CD4-positive, CD25-positive, alpha-beta regulatory T cell (primary cell): ENCODE results near the gene RBM38. TPM values are rescaled to one million over a fixed set of nuclear protein-coding genes. Genes with fewer than 3 reads are reported as not detected.

Experiments
- ATAC-seq, 2 donors: fragments of 150-1000 bp; cut with Tn5 transposase; one replicate each; pipeline ENCODE4 v1.10.0; 2021; ENCODE audit warnings: low read depth in 2 of 2, moderate number of reproducible peaks in 2 of 2, moderate library complexity in 1 of 2
- DNase-seq, 3 donors: peaks; one replicate each; pipeline versions ENCODE4 v3.0.0 to v3.0.0-alpha.2; 2012 to 2022; ENCODE audit warnings: mixed read lengths in 1 of 3
- H3K27ac ChIP-seq: one replicate; pipeline ENCODE4 v1.7.0; 2013; ENCODE audit warnings: mild to moderate bottlenecking, low read length; ENCODE audit not compliant: insufficient read depth, poor library complexity, severe bottlenecking
- H3K27me3 ChIP-seq: one replicate; pipeline ENCODE4 v1.7.0; 2013; ENCODE audit warnings: low read length; ENCODE audit not compliant: control insufficient read depth, insufficient read depth
- H3K36me3 ChIP-seq: one replicate; pipeline ENCODE4 v1.7.0; 2013; ENCODE audit warnings: mild to moderate bottlenecking, low read length, moderate library complexity; ENCODE audit not compliant: control insufficient read depth, insufficient read depth
- H3K4me1 ChIP-seq: 2 replicates; pipeline ENCODE4 v1.7.0; 2013; ENCODE audit warnings: mild to moderate bottlenecking, low read length; ENCODE audit not compliant: insufficient read depth, control insufficient read depth, poor library complexity, severe bottlenecking
- H3K4me3 ChIP-seq: one replicate; pipeline ENCODE4 v1.7.0; 2013; ENCODE audit warnings: low read depth, mild to moderate bottlenecking, low read length, moderate library complexity
- H3K9me3 ChIP-seq, 2 experiments: 1 replicate in 1 of 2; 2 replicates in 1 of 2; pipeline ENCODE4 v1.7.0; 2013; ENCODE audit warnings: low read length in 2 of 2, mild to moderate bottlenecking in 1 of 2, moderate library complexity in 1 of 2; ENCODE audit not compliant: control insufficient read depth in 2 of 2
- H3K27ac Mint-ChIP-seq, 3 donors: one replicate each; pipeline ENCODE4 v1.8.0; 2020 to 2022; ENCODE audit warnings: mild to moderate bottlenecking in 3 of 3, mixed read lengths in 3 of 3, moderate library complexity in 2 of 3
- H3K27me3 Mint-ChIP-seq: one replicate; pipeline ENCODE4 v1.8.0; 2022; ENCODE audit warnings: mild to moderate bottlenecking, mixed read lengths
- H3K36me3 Mint-ChIP-seq: one replicate; pipeline ENCODE4 v1.8.0; 2020; ENCODE audit warnings: mixed read lengths
- H3K4me1 Mint-ChIP-seq, 4 donors: one replicate each; pipeline ENCODE4 v1.8.0; 2020 to 2022; ENCODE audit warnings: mixed read lengths in 4 of 4, mild to moderate bottlenecking in 1 of 4
- H3K4me3 Mint-ChIP-seq, 4 donors: one replicate each; pipeline ENCODE4 v1.8.0; 2020 to 2022; ENCODE audit warnings: mild to moderate bottlenecking in 4 of 4, mixed read lengths in 4 of 4, moderate library complexity in 3 of 4
- H3K9me3 Mint-ChIP-seq, 7 donors: one replicate each; pipeline ENCODE4 v1.8.0; 2020 to 2022; ENCODE audit warnings: mixed read lengths in 7 of 7, mild to moderate bottlenecking in 3 of 7, moderate library complexity in 2 of 7
- polyA plus RNA-seq, 4 donors: library from polyadenylated mRNA; unstranded; fragments of 300-500 nt; fragmentation: Illumina TruSeq; gene quantifications; one replicate each; pipeline ENCODE4 v1.2.3, GENCODE V29; 2021
- total RNA-seq: library from RNA; stranded (reverse); gene quantifications from one replicate; pipeline ENCODE4 v1.2.3, GENCODE V29; 2022

The RBM38 gene
- total and polyA plus RNA-seq, 5 donors from 2014 or later, result 71.9 to 322 (median 126) TPM

GRCh38 chr20:57394121-57395082, 3.2 kb downstream of the RBM38 start:
- Histone ChIP-seq H3K9me3 (no peaks in the 10 kb centered on the region), H3K4me1 (peaks cover 84% of the 10 kb centered on the region), H3K4me3 (peak overlapping the region; percentile 78), H3K36me3 (peaks cover 45% of the 10 kb centered on the region), H3K27ac (peak overlapping the region; percentile 94), H3K27me3 (no peaks in the 10 kb centered on the region)
- H3K27ac Mint-ChIP-seq, result peak overlapping the region; percentile 98 to 100 (median 99)
- peaks cover 57% of the 10 kb centered on the region for H3K36me3 Mint-ChIP-seq
- ATAC-seq, result no peak
- no peak for DNase-seq
- H3K4me3 Mint-ChIP-seq, result peak overlapping the region; percentile 91 to 99 (median 96)
- H3K4me1 Mint-ChIP-seq, result peaks cover 10 to 79% (median 49%) of the 10 kb centered on the region in 4 donors
- H3K27me3 Mint-ChIP-seq, result peaks cover 20% of the 10 kb centered on the region
- peaks cover 0 to 5% (median 0%) of the 10 kb centered on the region in 7 donors for H3K9me3 Mint-ChIP-seq

GRCh38 chr20:57395111-57395966, 4.1 kb downstream of the RBM38 start:
- Histone ChIP-seq H3K27me3 (no peaks in the 10 kb centered on the region), H3K4me3 (peak overlapping the region; percentile 78), H3K36me3 (peaks cover 52% of the 10 kb centered on the region), H3K9me3 (no peaks in the 10 kb centered on the region), H3K27ac (peak overlapping the region; percentile 94), H3K4me1 (peaks cover 84% of the 10 kb centered on the region)
- H3K27me3 Mint-ChIP-seq, result peaks cover 20% of the 10 kb centered on the region
- H3K27ac Mint-ChIP-seq, result peak overlapping the region; percentile 99 to 100 (median 100)
- H3K36me3 Mint-ChIP-seq, result peaks cover 64% of the 10 kb centered on the region
- ATAC-seq (no peak), DNase-seq (no peak)
- H3K9me3 Mint-ChIP-seq, result peaks cover 0 to 5% (median 0%) of the 10 kb centered on the region in 7 donors
- peaks cover 10 to 82% (median 50%) of the 10 kb centered on the region in 4 donors for H3K4me1 Mint-ChIP-seq
- H3K4me3 Mint-ChIP-seq, result peak overlapping the region; percentile 72 to 99 (median 95)

DNA sequence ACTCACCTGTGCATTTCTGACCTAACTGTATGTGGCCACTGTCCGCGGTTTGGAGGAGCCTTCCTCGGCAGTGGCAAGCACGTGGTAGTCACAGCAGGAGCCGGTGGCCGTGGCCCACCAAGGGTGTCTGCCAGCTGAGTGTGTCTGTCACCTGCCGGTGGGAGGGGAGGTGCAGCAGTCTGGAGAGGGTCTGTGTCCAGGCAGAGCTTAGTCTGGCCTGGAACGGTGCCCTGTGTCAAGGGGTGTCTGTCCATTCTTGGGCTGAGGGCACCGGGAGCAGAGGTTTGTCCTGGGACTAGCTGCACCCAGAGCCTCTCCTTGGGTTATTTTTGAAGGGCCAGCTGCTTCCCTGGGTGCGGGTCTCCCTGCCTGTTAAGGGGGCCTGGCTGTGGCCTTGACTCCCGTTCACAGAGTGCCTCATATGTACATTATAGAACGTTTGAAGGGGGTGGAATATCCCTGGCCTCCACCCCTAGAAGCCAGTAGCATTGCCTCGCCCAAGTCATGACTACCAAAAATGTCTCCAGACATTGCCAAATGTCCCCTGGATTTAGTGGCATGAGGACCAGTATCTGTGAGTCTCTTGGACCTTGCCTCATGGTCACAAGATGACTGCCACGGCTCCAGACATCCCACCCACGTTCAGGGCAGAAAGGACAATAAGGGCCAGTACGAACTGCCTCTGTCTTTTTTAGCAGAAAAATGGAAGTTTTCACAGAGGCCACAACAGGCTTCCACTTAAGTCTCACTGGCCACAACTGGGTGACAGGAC, 5.2 kb downstream of the RBM38 start:
- H3K4me1 ChIP-seq, result peaks cover 87% of the 10 kb centered on the region
- Mint-ChIP-seq H3K27me3 (peaks cover 23% of the 10 kb centered on the region), H3K4me3 (peak overlapping the region; percentile 72 to 99 (median 90)), H3K36me3 (peaks cover 70% of the 10 kb centered on the region), H3K9me3 (peaks cover 0 to 5% (median 0%) of the 10 kb centered on the region in 7 donors), H3K27ac (peak overlapping the region; percentile 100), H3K4me1 (peaks cover 4 to 87% (median 50%) of the 10 kb centered on the region in 4 donors)
- peak overlapping the region; percentile 94 for H3K27ac ChIP-seq
- H3K9me3 ChIP-seq, result no peaks in the 10 kb centered on the region
- ATAC-seq (no peak), DNase-seq (no peak)
- H3K4me3 ChIP-seq, result peak overlapping the region; percentile 75
- H3K36me3 ChIP-seq, result peaks cover 62% of the 10 kb centered on the region
- no peaks in the 10 kb centered on the region for H3K27me3 ChIP-seq

DNA sequence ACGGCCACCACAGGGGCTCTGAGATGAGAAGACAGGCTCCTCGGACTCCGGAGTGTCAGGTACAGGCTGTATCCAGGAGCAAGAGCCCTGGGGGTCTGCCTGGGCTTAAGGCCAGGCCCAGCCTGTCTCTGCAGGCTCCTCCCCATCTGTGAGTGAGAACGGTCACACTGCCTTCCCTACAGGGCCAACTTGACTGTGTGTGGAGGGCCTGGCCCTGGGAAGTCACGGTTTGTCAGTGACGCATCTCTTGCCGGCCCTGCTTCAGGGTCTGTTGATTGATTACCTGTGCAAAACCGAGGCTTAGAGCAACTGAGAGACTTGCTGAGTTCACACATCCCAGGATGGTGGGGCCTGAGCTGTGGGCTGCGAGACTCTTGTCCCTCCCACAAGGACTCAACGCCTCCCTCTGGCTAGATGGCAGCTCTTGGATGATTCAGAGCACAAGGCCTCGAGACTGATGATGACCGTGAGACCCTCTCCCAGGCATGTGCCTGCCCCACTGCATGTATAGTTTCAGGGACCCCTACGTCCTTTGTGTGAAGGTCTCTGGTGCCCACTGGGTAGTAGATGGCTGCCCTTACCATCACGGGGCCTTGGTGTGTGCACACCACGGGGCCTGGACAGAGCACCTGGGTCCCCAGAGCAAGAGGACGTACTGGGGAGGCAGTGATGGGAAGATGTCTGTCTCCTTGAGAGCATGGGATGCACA, 5.9 kb downstream of the RBM38 start:
- ATAC-seq (no peak), DNase-seq (peak in 1 of 3 donors; percentile 54)
- Histone ChIP-seq H3K9me3 (no peaks in the 10 kb centered on the region), H3K36me3 (peaks cover 69% of the 10 kb centered on the region), H3K4me3 (peak overlapping the region; percentile 75), H3K4me1 (peaks cover 95% of the 10 kb centered on the region), H3K27ac (peak overlapping the region; percentile 94), H3K27me3 (no peaks in the 10 kb centered on the region)
- peak overlapping the region; percentile 100 for H3K27ac Mint-ChIP-seq
- H3K9me3 Mint-ChIP-seq, result peaks cover 0 to 5% (median 0%) of the 10 kb centered on the region in 7 donors
- H3K4me3 Mint-ChIP-seq, result peak overlapping the region; percentile 77 to 99 (median 90)
- peaks cover 4 to 94% (median 55%) of the 10 kb centered on the region in 4 donors for H3K4me1 Mint-ChIP-seq
- peaks cover 77% of the 10 kb centered on the region for H3K36me3 Mint-ChIP-seq
- peaks cover 27% of the 10 kb centered on the region for H3K27me3 Mint-ChIP-seq

DNA sequence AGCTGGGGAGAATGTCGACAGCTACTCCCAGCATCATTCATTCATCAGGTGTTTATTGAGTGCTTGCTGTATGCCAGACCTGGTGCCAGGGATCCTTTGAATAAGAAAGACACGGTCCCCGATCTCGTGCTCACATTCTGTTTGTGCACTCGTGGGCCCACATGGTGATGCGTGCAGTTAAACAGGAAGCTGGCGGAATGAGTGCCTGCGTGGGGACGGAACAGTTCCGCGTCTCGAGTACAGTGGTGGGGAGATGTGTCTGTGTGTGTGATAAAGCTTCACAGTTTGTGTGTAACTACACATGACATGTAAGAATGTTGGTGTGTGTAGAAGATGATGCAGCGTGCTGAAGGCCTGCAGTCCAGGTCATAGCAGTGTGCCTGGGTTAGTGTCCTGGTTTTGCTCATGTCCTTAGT, 6.5 kb downstream of the RBM38 start:
- no peaks in the 10 kb centered on the region for H3K27me3 ChIP-seq
- peaks cover 74% of the 10 kb centered on the region for H3K36me3 ChIP-seq
- peak overlapping the region; percentile 77 to 99 (median 90) for H3K4me3 Mint-ChIP-seq
- DNase-seq (peak; percentile 65 to 83 (median 81)), ATAC-seq (peak; percentile 33 to 35)
- peaks cover 100% of the 10 kb centered on the region for H3K4me1 ChIP-seq
- peak overlapping the region; percentile 75 for H3K4me3 ChIP-seq
- peaks cover 4 to 98% (median 55%) of the 10 kb centered on the region in 4 donors for H3K4me1 Mint-ChIP-seq
- peaks cover 0 to 5% (median 0%) of the 10 kb centered on the region in 7 donors for H3K9me3 Mint-ChIP-seq
- H3K9me3 ChIP-seq, result no peaks in the 10 kb centered on the region
- peak overlapping the region; percentile 100 for H3K27ac Mint-ChIP-seq
- peaks cover 25% of the 10 kb centered on the region for H3K27me3 Mint-ChIP-seq
- peak overlapping the region; percentile 94 for H3K27ac ChIP-seq
- H3K36me3 Mint-ChIP-seq, result peaks cover 78% of the 10 kb centered on the region

DNA sequence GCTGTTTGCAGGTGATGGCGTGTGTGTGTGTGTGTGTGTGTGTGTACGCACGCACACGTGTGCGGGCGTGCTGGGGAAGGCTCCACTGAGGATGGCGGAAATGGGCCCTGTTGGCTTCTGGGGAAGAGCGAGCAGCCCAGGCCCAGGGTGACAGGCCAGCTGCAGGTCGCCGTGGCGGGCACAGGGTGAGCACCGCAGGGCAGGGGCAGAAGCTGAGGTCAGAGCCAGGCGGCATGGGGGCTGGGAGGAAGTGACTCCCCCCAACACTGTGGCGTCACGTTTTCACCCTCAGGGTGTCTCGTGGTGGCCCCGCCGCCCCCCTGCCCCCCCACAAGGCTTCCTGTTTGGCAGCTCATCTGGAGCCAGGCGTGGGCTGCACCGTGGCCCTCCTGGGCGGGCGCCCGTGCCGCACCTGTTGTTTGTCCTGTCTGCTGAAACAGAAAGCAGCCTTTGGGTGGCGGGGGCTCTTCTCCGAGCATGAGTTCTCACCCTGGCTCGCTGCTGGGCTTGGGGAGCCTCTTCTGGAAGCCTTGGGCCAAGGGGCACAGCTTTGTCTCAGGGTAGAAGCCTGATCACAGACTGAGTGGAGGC, 7.1 kb downstream of the RBM38 start:
- Mint-ChIP-seq H3K36me3 (peaks cover 78% of the 10 kb centered on the region), H3K9me3 (peaks cover 0 to 6% (median 0%) of the 10 kb centered on the region in 7 donors), H3K4me1 (peaks cover 4 to 98% (median 53%) of the 10 kb centered on the region in 4 donors), H3K27me3 (peaks cover 20% of the 10 kb centered on the region), H3K27ac (peak overlapping the region; percentile 100), H3K4me3 (peak overlapping the region; percentile 77 to 99 (median 90))
- H3K4me3 ChIP-seq, result peak overlapping the region; percentile 82
- ATAC-seq (peak; percentile 79 to 82), DNase-seq (peak; percentile 91 to 99 (median 94))
- H3K27ac ChIP-seq, result peak overlapping the region; percentile 94
- H3K4me1 ChIP-seq, result peaks cover 100% of the 10 kb centered on the region
- no peaks in the 10 kb centered on the region for H3K9me3 ChIP-seq
- no peaks in the 10 kb centered on the region for H3K27me3 ChIP-seq
- peaks cover 78% of the 10 kb centered on the region for H3K36me3 ChIP-seq
